KOPT-K1 (cell line): Measurements from ENCODE around the gene ARHGAP29.

Source experiments
- H3K27ac ChIP-seq: fragments of 200-600 bp; sonication (generic); 2 replicates; pipeline ENCODE4 v1.5.1; 2016; ENCODE audit warnings: antibody characterized with exemption, mild to moderate bottlenecking, low read depth, low read length; ENCODE audit not compliant: poor library complexity, severe bottlenecking
- H3K36me3 ChIP-seq: fragments of 200-600 bp; sonication (generic); 2 replicates; pipeline ENCODE4 v1.5.1; 2017; ENCODE audit warnings: antibody characterized with exemption, mild to moderate bottlenecking, low read length, moderate library complexity; ENCODE audit not compliant: insufficient read depth
- H3K9me3 ChIP-seq: fragments of 200-600 bp; sonication (generic); 2 replicates; pipeline ENCODE4 v1.5.1; 2017; ENCODE audit warnings: antibody characterized with exemption, low read length, mild to moderate bottlenecking; ENCODE audit not compliant: insufficient read depth, poor library complexity, severe bottlenecking

ARHGAP29 gene

DNA sequence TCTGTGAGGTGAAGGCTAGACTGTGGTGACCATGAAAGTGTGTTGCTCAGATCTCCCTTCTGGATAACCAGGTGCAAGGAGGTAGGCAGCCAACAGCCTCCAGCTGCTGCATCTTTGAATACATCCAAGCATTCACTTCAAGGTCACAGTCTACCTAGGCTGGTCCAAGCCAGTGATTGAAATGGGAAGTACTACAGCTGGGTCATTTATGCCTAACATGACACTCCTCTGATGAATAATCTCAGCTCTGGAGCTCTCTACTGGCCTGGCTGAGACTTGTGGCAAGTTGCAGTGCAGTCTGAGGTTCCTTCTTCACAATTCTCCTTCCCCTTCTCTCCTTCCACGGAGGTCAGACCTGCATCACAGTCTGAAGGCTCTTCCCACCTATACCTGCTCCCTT is 35.0 kb upstream of the ARHGAP29 start:
- H3K9me3 ChIP-seq: no peaks in the 10 kb centered on the region
- H3K36me3 ChIP-seq: no peaks in the 10 kb centered on the region
- no peak overlapping the region for H3K27ac ChIP-seq

GRCh38 chr1:94271373-94271772 is 34.0 kb upstream of the ARHGAP29 start:
- Histone ChIP-seq H3K27ac (no peak overlapping the region), H3K36me3 (no peaks in the 10 kb centered on the region), H3K9me3 (no peaks in the 10 kb centered on the region)

DNA sequence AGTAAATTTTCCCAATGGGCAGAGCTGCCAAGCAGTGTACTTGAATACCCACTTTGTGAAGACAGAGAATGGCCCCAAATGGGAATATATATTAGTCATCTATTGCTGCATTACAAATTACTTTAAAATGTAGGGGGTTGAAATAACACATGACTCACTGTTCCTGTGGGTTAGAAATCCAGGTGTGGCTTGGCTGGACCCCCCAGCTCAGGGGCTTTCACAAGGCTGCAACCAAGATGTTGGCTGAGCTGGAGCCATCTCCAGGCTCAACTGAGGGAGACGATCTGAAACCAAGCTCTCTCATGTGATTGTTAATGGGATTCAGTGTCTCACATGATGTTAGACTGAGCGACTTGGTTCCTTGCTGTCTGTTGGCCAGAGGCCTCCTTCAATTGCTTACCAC is 33.4 kb upstream of the ARHGAP29 start:
- H3K27ac ChIP-seq: no peak overlapping the region
- no peaks in the 10 kb centered on the region for H3K9me3 ChIP-seq
- H3K36me3 ChIP-seq: no peaks in the 10 kb centered on the region

DNA sequence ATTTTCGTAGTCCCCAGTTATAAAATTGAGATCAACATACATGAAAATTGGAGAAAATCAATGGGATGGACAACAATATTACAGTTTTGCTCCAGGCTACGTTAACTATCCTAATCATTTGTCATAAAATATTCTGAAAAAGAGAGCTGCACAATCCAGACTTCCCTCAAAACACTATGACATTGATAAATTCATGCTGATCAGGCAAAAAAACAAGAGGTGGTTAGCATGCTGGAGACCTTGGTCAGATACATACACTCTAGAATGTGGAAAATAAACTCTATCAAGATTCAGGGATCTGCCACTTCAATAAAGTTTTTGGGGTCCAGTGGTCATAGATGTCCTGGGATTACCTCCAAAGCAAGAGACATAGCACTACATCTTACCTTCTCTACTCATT is 32.5 kb upstream of the ARHGAP29 start:
- Histone ChIP-seq H3K27ac (no peak overlapping the region), H3K36me3 (no peaks in the 10 kb centered on the region), H3K9me3 (no peaks in the 10 kb centered on the region)

DNA sequence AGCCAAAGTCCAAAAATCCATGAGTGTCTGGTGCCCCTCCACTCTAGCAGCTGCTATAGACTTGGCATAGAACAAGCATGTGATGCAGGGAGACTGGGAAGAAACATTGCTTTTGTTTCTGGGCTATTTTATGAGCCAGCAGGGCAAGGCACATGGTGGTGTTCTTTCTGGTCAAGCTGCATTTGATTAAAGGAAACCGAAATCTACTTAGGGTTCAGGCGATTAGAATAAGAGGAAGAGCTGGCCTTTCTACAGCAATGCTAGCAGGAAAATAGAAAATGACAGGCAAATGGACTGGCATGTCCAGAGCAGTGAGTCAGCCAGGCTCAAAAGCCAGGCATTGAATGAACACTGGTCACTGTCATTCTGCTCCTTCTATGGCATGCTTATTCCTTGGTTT is 28.5 kb upstream of the ARHGAP29 start:
- no peak overlapping the region for H3K27ac ChIP-seq
- no peaks in the 10 kb centered on the region for H3K36me3 ChIP-seq
- no peaks in the 10 kb centered on the region for H3K9me3 ChIP-seq

DNA sequence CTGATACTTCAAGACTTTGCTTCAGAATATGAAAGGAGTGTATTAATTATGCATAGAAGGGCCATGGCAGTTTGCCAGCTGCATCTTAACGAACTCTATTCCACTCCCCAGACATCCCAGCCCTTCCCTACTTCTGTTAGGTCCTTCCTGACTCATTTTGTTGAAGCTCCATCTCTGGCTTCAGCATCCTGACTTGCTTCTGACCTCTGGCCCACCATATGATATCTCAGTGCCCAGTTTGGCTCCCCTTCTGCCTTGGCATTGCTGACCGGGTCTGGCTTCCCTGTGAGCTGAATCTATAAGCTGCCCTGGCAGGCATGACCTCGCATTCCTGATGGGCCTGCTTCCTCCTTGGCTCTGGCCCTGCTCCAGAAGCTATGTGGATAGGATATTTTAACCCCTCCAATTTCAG is 27.6 kb upstream of the ARHGAP29 start:
- Histone ChIP-seq H3K9me3 (no peaks in the 10 kb centered on the region), H3K27ac (no peak overlapping the region), H3K36me3 (no peaks in the 10 kb centered on the region)

DNA sequence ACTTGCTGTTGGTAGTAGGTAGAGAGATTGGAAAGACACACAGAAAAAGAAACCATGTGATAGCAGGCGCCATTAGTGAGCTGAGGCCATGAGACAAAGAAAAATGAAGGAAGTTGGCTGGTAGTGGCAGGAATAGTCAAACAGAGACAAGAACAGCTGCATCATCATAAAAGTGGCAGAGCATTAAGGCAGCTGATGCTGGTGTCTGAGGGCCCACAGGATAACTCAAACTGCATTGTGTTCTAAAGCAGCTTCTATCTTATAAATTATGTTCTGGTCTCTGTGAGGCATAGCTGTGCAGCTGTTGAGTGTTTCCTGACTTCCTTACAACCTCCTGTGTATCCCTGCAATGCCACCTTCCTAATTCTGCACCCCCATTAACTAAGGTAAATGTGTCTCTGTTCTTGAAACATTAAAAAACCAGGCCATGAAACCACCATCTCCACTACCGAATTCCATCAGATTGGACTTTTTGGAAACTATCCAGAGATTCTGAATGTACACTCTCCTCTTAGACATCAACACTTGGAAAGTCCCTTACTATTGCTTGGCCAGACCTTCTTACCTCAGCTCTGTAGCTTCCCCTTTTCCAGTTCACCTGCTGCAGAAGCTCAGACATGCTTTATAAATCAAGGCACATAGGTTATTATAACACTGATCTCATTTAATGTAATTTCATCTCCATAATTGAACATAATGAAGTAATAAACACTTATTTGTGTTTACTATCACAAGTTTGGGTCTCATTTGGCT is 23.4 kb upstream of the ARHGAP29 start:
- no peaks in the 10 kb centered on the region for H3K9me3 ChIP-seq
- H3K36me3 ChIP-seq: no peaks in the 10 kb centered on the region
- no peak overlapping the region for H3K27ac ChIP-seq

DNA sequence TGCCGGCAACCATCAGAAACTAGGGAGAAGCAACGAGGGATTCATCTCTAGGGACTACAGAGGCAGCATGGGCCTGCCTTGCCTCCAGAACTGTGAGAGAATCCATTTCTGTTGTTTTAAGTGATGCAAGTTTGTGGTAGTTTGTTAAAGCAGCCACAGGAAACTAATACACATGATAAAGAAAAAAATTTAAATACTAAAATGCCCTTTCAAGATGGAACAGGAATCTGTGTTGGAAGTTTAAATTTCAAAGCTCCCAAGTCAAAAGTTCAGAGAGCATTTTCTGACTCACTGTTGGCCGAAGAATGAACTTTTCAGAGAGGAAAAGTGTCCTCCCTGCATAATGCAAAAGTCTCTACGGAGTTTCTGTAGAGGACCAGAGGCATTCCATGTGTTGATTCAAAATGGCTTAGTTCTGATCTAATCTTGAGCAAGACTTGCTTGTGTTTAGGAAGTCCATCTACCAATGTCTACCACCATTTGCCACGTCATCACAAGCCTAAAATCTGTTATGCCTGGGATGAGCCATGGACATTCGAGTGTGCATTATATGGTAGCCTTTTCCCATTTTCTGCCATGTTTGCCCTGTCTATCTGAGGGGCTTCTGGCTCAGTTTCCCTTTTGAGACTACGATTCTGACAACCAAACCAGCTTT is 22.4 kb upstream of the ARHGAP29 start:
- H3K9me3 ChIP-seq: no peaks in the 10 kb centered on the region
- H3K27ac ChIP-seq: no peak overlapping the region
- H3K36me3 ChIP-seq: no peaks in the 10 kb centered on the region

- Histone ChIP-seq H3K27ac (no peak overlapping the region), H3K9me3 (no peaks in the 10 kb centered on the region), H3K36me3 (no peaks in the 10 kb centered on the region)
Observed at GRCh38 chr1:94258873-94259331, 21.5 kb upstream of the ARHGAP29 start.

DNA sequence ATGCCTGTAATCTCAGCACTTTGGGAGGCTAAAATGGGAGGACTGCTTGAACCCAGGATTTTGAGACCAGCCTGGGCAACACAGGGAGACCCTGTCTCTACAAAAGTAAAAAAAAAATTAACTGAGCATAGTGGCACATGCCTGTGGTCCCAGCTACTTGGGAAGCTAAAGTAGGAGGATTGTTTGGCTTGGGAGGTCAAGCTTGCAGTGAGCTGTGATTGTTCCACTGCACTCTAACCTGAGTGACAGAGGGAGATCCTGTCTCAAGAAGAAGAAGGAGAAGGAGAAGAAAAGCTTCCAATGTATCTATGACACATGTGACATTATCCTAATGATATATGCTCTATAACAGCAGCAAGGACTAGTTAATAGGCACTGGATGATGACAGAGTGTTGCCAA is 20.1 kb upstream of the ARHGAP29 start:
- Histone ChIP-seq H3K27ac (no peak overlapping the region), H3K36me3 (no peaks in the 10 kb centered on the region), H3K9me3 (no peaks in the 10 kb centered on the region)

DNA sequence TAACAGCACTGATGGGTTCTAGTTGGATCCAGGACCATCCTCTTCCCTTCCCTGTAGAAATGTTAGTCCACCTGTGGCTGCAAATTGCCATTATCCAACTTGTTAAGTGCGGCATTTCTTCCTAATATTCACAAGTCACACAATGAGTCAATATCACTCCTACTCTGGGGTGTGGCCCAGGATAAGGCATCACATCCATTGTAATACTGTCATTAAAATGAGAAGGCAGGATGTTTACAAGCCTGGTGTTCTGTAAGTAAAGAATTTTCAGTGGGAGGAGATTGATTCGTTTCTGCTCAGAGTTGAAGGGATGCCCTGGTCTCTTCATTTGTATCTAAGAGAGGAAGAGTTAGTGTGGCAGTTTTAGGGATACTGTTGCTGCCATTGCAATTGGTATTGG is 18.1 kb upstream of the ARHGAP29 start:
- Histone ChIP-seq H3K36me3 (no peaks in the 10 kb centered on the region), H3K27ac (no peak overlapping the region), H3K9me3 (no peaks in the 10 kb centered on the region)

DNA sequence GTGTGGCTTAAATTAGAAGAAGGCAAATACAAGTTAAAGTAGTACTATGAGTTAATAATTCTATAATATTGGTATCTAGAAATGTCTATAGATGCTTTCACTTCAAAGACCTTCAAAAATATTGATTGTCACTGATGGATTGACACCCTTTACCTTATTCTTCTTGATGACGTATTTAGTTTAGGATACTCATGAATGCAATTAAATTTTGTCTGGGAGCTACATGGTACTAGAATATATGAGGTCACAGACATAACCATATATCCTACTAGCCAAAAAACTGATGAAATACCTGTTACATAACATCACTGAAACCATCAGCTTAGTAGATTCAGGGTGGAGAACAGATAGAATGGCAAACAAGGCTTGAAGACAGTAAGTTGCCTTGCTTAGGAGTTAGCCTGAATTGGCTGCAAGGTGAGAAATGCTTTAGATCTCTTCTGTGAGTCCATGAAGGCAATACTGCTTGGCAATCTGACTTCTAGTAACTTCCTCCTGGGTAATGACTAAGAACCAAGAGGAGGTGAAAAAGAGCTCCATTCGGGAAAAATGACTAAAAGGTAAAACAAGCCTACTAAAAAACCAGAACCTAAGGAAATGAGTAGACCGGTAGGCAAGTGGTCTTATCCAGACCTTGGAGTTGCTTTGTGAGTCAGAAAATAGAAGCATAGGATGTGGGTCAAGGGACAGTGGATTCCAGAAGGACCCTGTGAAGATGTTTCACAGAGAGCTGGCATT is 16.9 kb upstream of the ARHGAP29 start:
- Histone ChIP-seq H3K27ac (no peak overlapping the region), H3K9me3 (no peaks in the 10 kb centered on the region), H3K36me3 (no peaks in the 10 kb centered on the region)

GRCh38 chr1:94253456-94254017 is 16.2 kb upstream of the ARHGAP29 start:
- Histone ChIP-seq H3K27ac (no peak overlapping the region), H3K9me3 (no peaks in the 10 kb centered on the region), H3K36me3 (no peaks in the 10 kb centered on the region)

GRCh38 chr1:94250341-94250740 is 13.0 kb upstream of the ARHGAP29 start:
- Histone ChIP-seq H3K36me3 (no peaks in the 10 kb centered on the region), H3K27ac (no peak overlapping the region), H3K9me3 (peaks cover 6% of the 10 kb centered on the region)

GRCh38 chr1:94248956-94249688 is 11.7 kb upstream of the ARHGAP29 start:
- Histone ChIP-seq H3K36me3 (no peaks in the 10 kb centered on the region), H3K9me3 (peaks cover 18% of the 10 kb centered on the region), H3K27ac (no peak overlapping the region)
